ENCODE data around the gene PRR23A.
"Not testable (repeated sequence)": the region's sequence is repeated elsewhere in the genome, so short reads cannot be mapped to it uniquely, and the experiment has no call there.

Gene PRR23A

GRCh38 chr3:139006051-139006716 lies at the start of gene PRR23A:
TSS of gene PRR23A (minus strand) at chr3:139006268. CDS start at chr3:139006268, 0 bp downstream.
- Histone ChIP-seq H2AFZ (ENCODE audit: low read length, unreplicated experiment) (no peak within 1 kb of the TSS), H3K27ac (ENCODE audit: low read depth, low read length) (no peak within 1 kb of the TSS), H3K27me3 (ENCODE audit: insufficient read depth, low read length) (no peaks in the 10 kb centered on the region; the same call in 1 of the 2 replicates), H3K79me2 (ENCODE audit: control insufficient read depth, insufficient read depth, low read length, unreplicated experiment) (no peaks in the 10 kb centered on the region), H3K36me3 (ENCODE audit: insufficient read depth, low read length) (no peaks in the 10 kb centered on the region), H3K4me3 (ENCODE audit: low read depth, low read length) (no peak within 1 kb of the TSS), H3K4me1 (ENCODE audit: control insufficient read depth, insufficient read depth, low read length, unreplicated experiment) (no peaks in the 10 kb centered on the region)

- H3K27ac ChIP-seq (ENCODE audit: low read depth, low read length): no peak overlapping the region
- H3K27me3 ChIP-seq (ENCODE audit: insufficient read depth, low read length): peaks cover 7% of the 10 kb centered on the region; the same call in 1 of the 2 replicates
- H2AFZ ChIP-seq (ENCODE audit: low read length, unreplicated experiment): no peak overlapping the region
- H3K79me2 ChIP-seq (ENCODE audit: control insufficient read depth, insufficient read depth, low read length, unreplicated experiment): no peaks in the 10 kb centered on the region
- H3K36me3 ChIP-seq (ENCODE audit: insufficient read depth, low read length): no peaks in the 10 kb centered on the region
- no peaks in the 10 kb centered on the region for H3K4me1 ChIP-seq (ENCODE audit: control insufficient read depth, insufficient read depth, low read length, unreplicated experiment)
- H3K4me3 ChIP-seq (ENCODE audit: low read depth, low read length): no peak overlapping the region
Measured at GRCh38 chr3:139052802-139053600, 46.9 kb upstream of the PRR23A start.

DNA sequence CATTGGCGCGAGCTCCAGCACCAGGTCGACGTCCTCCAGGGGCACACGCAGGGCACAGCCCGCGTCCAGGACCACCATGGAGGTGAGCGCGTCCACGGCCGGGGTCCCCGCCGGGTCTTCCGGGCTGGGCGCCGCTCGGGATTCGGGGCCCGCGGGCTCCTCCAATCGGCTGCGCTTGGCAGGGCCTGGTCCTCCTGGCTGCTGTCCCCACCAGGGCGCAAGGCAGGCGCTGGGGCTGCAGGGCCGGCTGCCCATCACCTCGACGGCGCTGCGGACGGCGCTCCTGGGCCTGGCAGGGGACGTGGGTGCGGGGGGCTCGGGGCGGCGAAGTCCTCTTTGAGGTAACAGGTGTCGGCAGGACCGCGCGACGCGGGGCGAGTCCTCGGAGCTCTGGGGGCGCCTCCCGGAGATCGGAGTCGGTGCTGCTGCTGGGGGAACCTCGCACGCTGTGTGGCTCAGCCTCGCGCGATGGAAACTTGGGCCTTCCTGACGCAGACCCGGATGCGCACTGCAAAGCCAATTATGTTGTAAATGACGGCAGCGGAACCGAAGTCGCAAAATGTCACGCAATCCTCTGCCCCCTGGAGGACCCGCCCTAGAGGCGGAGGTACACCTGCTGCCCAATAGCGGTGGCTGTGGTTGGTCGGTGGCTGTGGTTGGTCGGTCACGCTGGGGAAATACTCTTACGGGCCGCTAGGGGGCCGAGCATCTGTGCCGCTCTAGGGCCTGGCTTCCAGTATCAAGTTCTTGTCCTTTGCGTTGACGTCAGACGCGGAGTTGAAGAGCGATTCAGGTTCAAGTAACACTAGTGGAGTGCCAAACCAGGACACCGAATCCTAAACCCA lies 38.5 kb upstream of the PRR23A start, which contains the start of gene PRR23C:
PRR23C (minus strand) TSS at position 527 of the 845 bp plus-strand sequence; CDS start at position 255, 272 bp downstream.
- H3K79me2 ChIP-seq (ENCODE audit: control insufficient read depth, insufficient read depth, low read length, unreplicated experiment): no peaks in the 10 kb centered on the region
- H3K4me3 ChIP-seq (ENCODE audit: low read depth, low read length): no peak within 1 kb of the TSS
- no peaks in the 10 kb centered on the region for H3K36me3 ChIP-seq (ENCODE audit: insufficient read depth, low read length)
- H3K27me3 ChIP-seq (ENCODE audit: insufficient read depth, low read length): peaks cover 10% of the 10 kb centered on the region; the same call in 1 of the 2 replicates
- H2AFZ ChIP-seq (ENCODE audit: low read length, unreplicated experiment): no peak within 1 kb of the TSS
- H3K27ac ChIP-seq (ENCODE audit: low read depth, low read length): no peak within 1 kb of the TSS
- no peaks in the 10 kb centered on the region for H3K4me1 ChIP-seq (ENCODE audit: control insufficient read depth, insufficient read depth, low read length, unreplicated experiment)

- Histone ChIP-seq H3K27me3 (ENCODE audit: insufficient read depth, low read length) (peaks cover 10% of the 10 kb centered on the region; the same call in 1 of the 2 replicates), H3K79me2 (ENCODE audit: control insufficient read depth, insufficient read depth, low read length, unreplicated experiment) (no peaks in the 10 kb centered on the region), H3K36me3 (ENCODE audit: insufficient read depth, low read length) (no peaks in the 10 kb centered on the region), H3K4me1 (ENCODE audit: control insufficient read depth, insufficient read depth, low read length, unreplicated experiment) (no peaks in the 10 kb centered on the region), H3K4me3 (ENCODE audit: low read depth, low read length) (no peak overlapping the region), H2AFZ (ENCODE audit: low read length, unreplicated experiment) (no peak overlapping the region), H3K27ac (ENCODE audit: low read depth, low read length) (no peak overlapping the region)
Measured at GRCh38 chr3:139043554-139044365, 37.7 kb upstream of the PRR23A start.

GRCh38 chr3:139037478-139037877 lies 31.4 kb upstream of the PRR23A start:
- Histone ChIP-seq H3K4me1 (ENCODE audit: control insufficient read depth, insufficient read depth, low read length, unreplicated experiment) (no peaks in the 10 kb centered on the region), H3K36me3 (ENCODE audit: insufficient read depth, low read length) (no peaks in the 10 kb centered on the region), H2AFZ (ENCODE audit: low read length, unreplicated experiment) (no peak overlapping the region), H3K27me3 (ENCODE audit: insufficient read depth, low read length) (peaks cover 45% of the 10 kb centered on the region; the same call in 1 of the 2 replicates), H3K27ac (ENCODE audit: low read depth, low read length) (no peak overlapping the region), H3K4me3 (ENCODE audit: low read depth, low read length) (no peak overlapping the region), H3K79me2 (ENCODE audit: control insufficient read depth, insufficient read depth, low read length, unreplicated experiment) (no peaks in the 10 kb centered on the region)

DNA sequence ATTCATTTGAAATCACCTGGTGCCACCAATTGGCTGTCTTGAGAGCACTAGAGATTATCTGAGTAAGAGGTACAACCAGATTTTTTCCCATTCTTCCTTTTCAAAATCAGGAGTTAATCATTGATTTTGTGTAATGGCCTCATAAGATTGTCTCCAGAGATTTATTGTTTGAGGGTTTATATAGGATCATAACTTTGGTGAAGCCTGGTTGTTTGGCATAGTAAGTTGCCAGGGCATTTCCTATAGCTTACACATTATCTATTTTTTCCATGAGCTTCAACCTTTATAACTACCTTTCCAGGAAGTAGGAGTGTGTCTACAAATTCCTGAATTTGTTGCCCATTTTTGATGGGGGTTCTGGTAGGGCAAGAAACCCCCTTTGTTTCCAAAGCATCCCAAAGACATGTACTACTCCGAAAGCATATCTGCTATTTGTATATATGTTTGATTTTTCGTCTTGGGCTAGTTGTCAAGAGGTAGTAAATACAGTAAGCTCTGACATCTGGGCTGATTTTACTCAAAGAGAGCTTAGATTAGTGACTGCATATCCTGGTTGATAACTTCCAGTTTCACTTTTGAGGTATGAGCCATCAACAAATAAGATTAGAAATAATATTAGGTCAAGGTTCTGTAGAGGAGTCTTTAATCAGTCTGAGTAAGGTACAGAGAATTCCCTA lies 26.4 kb upstream of the PRR23A start:
- H3K27me3 ChIP-seq (ENCODE audit: insufficient read depth, low read length): peaks cover 30% of the 10 kb centered on the region; the same call in 1 of the 2 replicates
- H3K4me3 ChIP-seq (ENCODE audit: low read depth, low read length): no peak overlapping the region
- no peak overlapping the region for H3K27ac ChIP-seq (ENCODE audit: low read depth, low read length)
- no peaks in the 10 kb centered on the region for H3K36me3 ChIP-seq (ENCODE audit: insufficient read depth, low read length)
- H2AFZ ChIP-seq (ENCODE audit: low read length, unreplicated experiment): no peak overlapping the region
- no peaks in the 10 kb centered on the region for H3K79me2 ChIP-seq (ENCODE audit: control insufficient read depth, insufficient read depth, low read length, unreplicated experiment)
- H3K4me1 ChIP-seq (ENCODE audit: control insufficient read depth, insufficient read depth, low read length, unreplicated experiment): no peaks in the 10 kb centered on the region

- not testable (repeated sequence) for H3K4me1 ChIP-seq (ENCODE audit: control insufficient read depth, insufficient read depth, low read length, unreplicated experiment); H3K4me3 ChIP-seq (ENCODE audit: low read depth, low read length); H3K36me3 ChIP-seq (ENCODE audit: insufficient read depth, low read length); H3K27ac ChIP-seq (ENCODE audit: low read depth, low read length); H3K79me2 ChIP-seq (ENCODE audit: control insufficient read depth, insufficient read depth, low read length, unreplicated experiment); H2AFZ ChIP-seq (ENCODE audit: low read length, unreplicated experiment)
- H3K27me3 ChIP-seq (ENCODE audit: insufficient read depth, low read length): peaks cover 17% of the 10 kb centered on the region; the same call in 1 of the 2 replicates
Measured at GRCh38 chr3:139030576-139030975, 24.5 kb upstream of the PRR23A start.

DNA sequence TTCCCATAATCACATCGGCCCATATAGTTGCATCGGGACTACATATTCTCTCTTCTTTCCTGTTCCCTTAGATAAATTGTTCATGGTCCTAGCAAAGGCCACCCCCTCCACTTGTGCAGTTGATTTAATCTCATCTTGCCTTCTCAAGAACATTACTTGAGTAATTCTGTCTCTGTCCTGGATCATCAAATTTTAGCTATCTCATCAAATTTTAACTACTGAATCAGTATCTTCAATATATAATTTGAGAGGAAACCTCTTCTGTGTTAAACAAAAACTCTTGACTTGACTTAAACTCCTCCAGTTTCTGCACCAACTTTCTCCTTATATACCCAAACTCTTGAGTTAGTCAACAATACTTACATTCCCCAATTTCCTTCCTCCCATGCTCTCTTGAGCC lies 18.9 kb upstream of the PRR23A start:
- Histone ChIP-seq H3K4me3 (ENCODE audit: low read depth, low read length) (no peak overlapping the region), H3K79me2 (ENCODE audit: control insufficient read depth, insufficient read depth, low read length, unreplicated experiment) (no peaks in the 10 kb centered on the region), H3K27ac (ENCODE audit: low read depth, low read length) (no peak overlapping the region), H3K27me3 (ENCODE audit: insufficient read depth, low read length) (peaks cover 13% of the 10 kb centered on the region; the same call in 1 of the 2 replicates), H3K36me3 (ENCODE audit: insufficient read depth, low read length) (no peaks in the 10 kb centered on the region), H3K4me1 (ENCODE audit: control insufficient read depth, insufficient read depth, low read length, unreplicated experiment) (no peaks in the 10 kb centered on the region), H2AFZ (ENCODE audit: low read length, unreplicated experiment) (no peak overlapping the region)

DNA sequence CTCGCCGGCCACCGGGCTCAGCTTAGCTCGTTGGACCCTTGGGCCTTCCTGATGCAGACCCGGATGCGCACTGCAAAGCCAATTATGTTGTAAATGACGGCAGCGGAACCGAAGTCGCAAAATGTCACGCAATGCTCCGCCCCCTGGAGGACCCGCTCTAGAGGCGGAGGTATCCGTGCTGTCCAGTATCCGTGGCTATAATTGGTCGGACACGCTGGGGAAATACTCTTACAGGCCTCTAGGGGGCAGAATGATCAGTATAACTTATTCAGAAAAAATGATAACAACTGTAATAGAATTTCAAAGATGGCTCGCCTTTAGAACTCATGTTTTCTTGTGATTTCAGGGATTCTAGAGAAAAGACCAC lies 14.8 kb upstream of the PRR23A start, which contains the start of gene PRR23B:
PRR23B (minus strand) TSS at position 59 of the 367 bp plus-strand sequence. CDS start 265 bp downstream, outside the sequence.
- Histone ChIP-seq H3K4me1 (ENCODE audit: control insufficient read depth, insufficient read depth, low read length, unreplicated experiment) (no peaks in the 10 kb centered on the region), H3K79me2 (ENCODE audit: control insufficient read depth, insufficient read depth, low read length, unreplicated experiment) (no peaks in the 10 kb centered on the region), H3K27me3 (ENCODE audit: insufficient read depth, low read length) (peaks cover 11% of the 10 kb centered on the region; the same call in 1 of the 2 replicates), H2AFZ (ENCODE audit: low read length, unreplicated experiment) (no peak within 1 kb of the TSS), H3K4me3 (ENCODE audit: low read depth, low read length) (no peak within 1 kb of the TSS), H3K36me3 (ENCODE audit: insufficient read depth, low read length) (no peaks in the 10 kb centered on the region), H3K27ac (ENCODE audit: low read depth, low read length) (no peak within 1 kb of the TSS)

Measured in ACC112 (cell line).